ENCODE results near the gene C8B. TPM values are rescaled to one million over a fixed set of nuclear protein-coding genes. Genes with fewer than 3 reads are reported as not detected.

C8B gene
- total and polyA plus RNA-seq, 2 donors (not counting 1 experiment from before 2014, with no cell fraction given): not detected

DNA sequence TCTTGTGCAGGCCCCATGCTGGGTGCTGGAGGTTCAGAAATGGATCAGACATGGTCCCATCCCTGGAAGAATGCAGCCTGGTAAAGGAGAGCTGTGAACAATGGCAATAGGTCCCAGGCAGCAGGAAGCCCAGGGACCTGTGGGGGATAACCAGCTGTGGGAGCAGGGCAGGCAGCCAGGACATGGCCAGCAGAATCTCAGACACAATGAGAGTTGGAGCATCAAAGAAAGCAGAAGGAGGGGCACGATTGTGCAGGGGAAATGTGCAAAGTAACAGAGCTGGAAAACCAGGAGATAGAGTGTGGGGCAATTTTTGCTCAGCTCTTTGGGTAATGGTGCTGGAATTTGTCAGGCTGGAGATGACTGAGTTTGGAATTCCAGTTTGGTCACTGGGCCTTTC lies 44.3 kb downstream of the C8B start:
- Mint-ChIP-seq H3K27ac (no peak overlapping the region), H3K27me3 (peaks cover 5% of the 10 kb centered on the region), H3K4me1 (no peaks in the 10 kb centered on the region), H3K4me3 (no peak overlapping the region), H3K9me3 (ENCODE audit: insufficient read depth) (no peaks in the 10 kb centered on the region)
- H3K27me3 ChIP-seq (replicated peaks in 1 of 4; ENCODE audit: control extremely low read depth in 1 of 4, control insufficient read depth in 3 of 4, insufficient read depth in 4 of 4, low read length in 3 of 4): no peaks in the 10 kb centered on the region
- TF ChIP-seq, protein P1, sequence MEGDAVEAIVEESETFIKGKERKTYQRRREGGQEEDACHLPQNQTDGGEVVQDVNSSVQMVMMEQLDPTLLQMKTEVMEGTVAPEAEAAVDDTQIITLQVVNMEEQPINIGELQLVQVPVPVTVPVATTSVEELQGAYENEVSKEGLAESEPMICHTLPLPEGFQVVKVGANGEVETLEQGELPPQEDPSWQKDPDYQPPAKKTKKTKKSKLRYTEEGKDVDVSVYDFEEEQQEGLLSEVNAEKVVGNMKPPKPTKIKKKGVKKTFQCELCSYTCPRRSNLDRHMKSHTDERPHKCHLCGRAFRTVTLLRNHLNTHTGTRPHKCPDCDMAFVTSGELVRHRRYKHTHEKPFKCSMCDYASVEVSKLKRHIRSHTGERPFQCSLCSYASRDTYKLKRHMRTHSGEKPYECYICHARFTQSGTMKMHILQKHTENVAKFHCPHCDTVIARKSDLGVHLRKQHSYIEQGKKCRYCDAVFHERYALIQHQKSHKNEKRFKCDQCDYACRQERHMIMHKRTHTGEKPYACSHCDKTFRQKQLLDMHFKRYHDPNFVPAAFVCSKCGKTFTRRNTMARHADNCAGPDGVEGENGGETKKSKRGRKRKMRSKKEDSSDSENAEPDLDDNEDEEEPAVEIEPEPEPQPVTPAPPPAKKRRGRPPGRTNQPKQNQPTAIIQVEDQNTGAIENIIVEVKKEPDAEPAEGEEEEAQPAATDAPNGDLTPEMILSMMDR (IDR thresholded peaks at IDR 0.05): no peak
- no peak for TF ChIP-seq EZH2 (IDR thresholded peaks at IDR 0.05; ENCODE audit: borderline replicate concordance, insufficient read depth, low read depth, low read length, poor library complexity, severe bottlenecking)
- H3K27ac ChIP-seq (ENCODE audit: low read length in 2 of 2): no peak overlapping the region
- intact Hi-C loops (cut with micrococcal nuclease): no loop called here
- ATAC-seq (ENCODE audit: low read depth) (no peak), DNase-seq (no peak)
- 71% methylated on average over 1 of the region's 1 CpG for WGBS (ENCODE audit: insufficient coverage)
- CTCF ChIA-PET: no interaction called here
- H4K20me1 ChIP-seq (ENCODE audit: control insufficient read depth, insufficient read depth, low read length, poor library complexity, severe bottlenecking): no peaks in the 10 kb centered on the region
- H3K9ac ChIP-seq (ENCODE audit: low read length): no peak overlapping the region
- POLR2A ChIA-PET: no interaction called here
- H3K4me3 ChIP-seq (ENCODE audit: control extremely low read depth in 1 of 5, extremely low read depth in 1 of 5, insufficient read depth in 1 of 5, low read depth in 2 of 5, low read length in 4 of 5): no peak overlapping the region
- H2AFZ ChIP-seq (ENCODE audit: insufficient read depth, low read depth, low read length, poor library complexity, severe bottlenecking): no peak overlapping the region
- no peaks in the 10 kb centered on the region for H3K36me3 ChIP-seq (replicated peaks in 1 of 2; ENCODE audit: control extremely low read depth in 1 of 2, control insufficient read depth in 1 of 2, extremely low read depth in 1 of 2, insufficient read depth in 2 of 2, low read length in 1 of 2)
- no peaks in the 10 kb centered on the region for H3K9me3 ChIP-seq (ENCODE audit: control extremely low read depth in 1 of 3, control insufficient read depth in 2 of 3, insufficient read depth in 1 of 3, low read length in 2 of 3)
- H3K4me1 ChIP-seq (ENCODE audit: control insufficient read depth in 2 of 2, insufficient read depth in 2 of 2, low read length in 2 of 2): no peaks in the 10 kb centered on the region
- H3K79me2 ChIP-seq (ENCODE audit: control insufficient read depth, insufficient read depth, low read length): no peaks in the 10 kb centered on the region
- no peak overlapping the region for H3K4me2 ChIP-seq (replicated peaks; ENCODE audit: low read depth, low read length, poor library complexity, severe bottlenecking)

DNA sequence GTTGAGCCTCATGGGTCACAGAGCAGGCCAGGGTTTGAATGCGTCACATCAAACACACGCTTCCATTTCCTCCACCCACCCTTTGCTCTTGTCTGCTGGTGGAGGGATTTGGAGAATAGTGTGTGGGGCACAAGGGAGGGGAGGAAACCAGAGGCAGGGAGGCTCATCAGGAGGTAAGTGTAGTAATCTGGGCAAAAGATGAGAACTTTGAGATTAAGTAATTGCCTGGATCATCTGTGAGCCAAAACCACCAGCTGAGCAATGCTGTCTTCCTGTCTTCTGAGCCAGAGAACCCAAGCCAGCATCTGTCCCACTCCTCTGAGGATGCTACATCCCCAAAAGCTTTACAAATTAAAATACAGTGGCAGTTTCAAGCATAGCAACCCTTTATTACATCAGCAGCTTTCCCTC lies 45.2 kb downstream of the C8B start:
- intact Hi-C loops (cut with micrococcal nuclease): no loop called here
- Mint-ChIP-seq H3K4me3 (no peak overlapping the region), H3K9me3 (ENCODE audit: insufficient read depth) (no peaks in the 10 kb centered on the region), H3K4me1 (no peaks in the 10 kb centered on the region), H3K27ac (no peak overlapping the region), H3K27me3 (peaks cover 5% of the 10 kb centered on the region)
- DNase-seq: no peak
- H3K36me3 ChIP-seq (replicated peaks in 1 of 2; ENCODE audit: control extremely low read depth in 1 of 2, control insufficient read depth in 1 of 2, extremely low read depth in 1 of 2, insufficient read depth in 2 of 2, low read length in 1 of 2): no peaks in the 10 kb centered on the region
- H3K4me2 ChIP-seq (replicated peaks; ENCODE audit: low read depth, low read length, poor library complexity, severe bottlenecking): no peak overlapping the region
- no peaks in the 10 kb centered on the region for H3K4me1 ChIP-seq (ENCODE audit: control insufficient read depth in 2 of 2, insufficient read depth in 2 of 2, low read length in 2 of 2)
- ATAC-seq (ENCODE audit: low read depth): no peak
- no peaks in the 10 kb centered on the region for H3K79me2 ChIP-seq (ENCODE audit: control insufficient read depth, insufficient read depth, low read length)
- no peak overlapping the region for H2AFZ ChIP-seq (ENCODE audit: insufficient read depth, low read depth, low read length, poor library complexity, severe bottlenecking)
- no peaks in the 10 kb centered on the region for H4K20me1 ChIP-seq (ENCODE audit: control insufficient read depth, insufficient read depth, low read length, poor library complexity, severe bottlenecking)
- no peaks in the 10 kb centered on the region for H3K27me3 ChIP-seq (replicated peaks in 1 of 4; ENCODE audit: control extremely low read depth in 1 of 4, control insufficient read depth in 3 of 4, insufficient read depth in 4 of 4, low read length in 3 of 4)
- H3K9ac ChIP-seq (ENCODE audit: low read length): no peak overlapping the region
- H3K27ac ChIP-seq (ENCODE audit: low read length in 2 of 2): no peak overlapping the region
- TF ChIP-seq, protein P1 (IDR thresholded peaks at IDR 0.05): no peak
- TF ChIP-seq EZH2 (IDR thresholded peaks at IDR 0.05; ENCODE audit: borderline replicate concordance, insufficient read depth, low read depth, low read length, poor library complexity, severe bottlenecking): no peak
- ChIA-PET POLR2A (no interaction called here), CTCF (interaction anchor here (0.6 kb wide), 1 partner anchor 42 kb away, joined by 3 read pairs; no protein-coding TSS in a partner anchor)
- H3K4me3 ChIP-seq (ENCODE audit: control extremely low read depth in 1 of 5, extremely low read depth in 1 of 5, insufficient read depth in 1 of 5, low read depth in 2 of 5, low read length in 4 of 5): no peak overlapping the region
- no peaks in the 10 kb centered on the region for H3K9me3 ChIP-seq (ENCODE audit: control extremely low read depth in 1 of 3, control insufficient read depth in 2 of 3, insufficient read depth in 1 of 3, low read length in 2 of 3)
- WGBS (ENCODE audit: insufficient coverage): no CpG with 5 or more reads among the region's 2 CpGs

All from B cell (primary cell).